Stimulated activated CD4-positive, alpha-beta T cell treated with anti-CD3 and anti-CD28 coated beads, Interleukin-1b, Interleukin-23, amount 100 ng/mL, for 24 hours (primary cell): ENCODE data around the gene EFNA3.

Source experiments
- DNase-seq, 4 experiments: peaks; one replicate each; pipeline ENCODE4 v3.0.0-alpha.2; 2020; ENCODE audit warnings: low read depth in 4 of 4, low spot score in 1 of 4

Gene EFNA3

GRCh38 chr1:155128755-155129473 lies 50.3 kb downstream of the EFNA3 start:
- no peak for DNase-seq

DNA sequence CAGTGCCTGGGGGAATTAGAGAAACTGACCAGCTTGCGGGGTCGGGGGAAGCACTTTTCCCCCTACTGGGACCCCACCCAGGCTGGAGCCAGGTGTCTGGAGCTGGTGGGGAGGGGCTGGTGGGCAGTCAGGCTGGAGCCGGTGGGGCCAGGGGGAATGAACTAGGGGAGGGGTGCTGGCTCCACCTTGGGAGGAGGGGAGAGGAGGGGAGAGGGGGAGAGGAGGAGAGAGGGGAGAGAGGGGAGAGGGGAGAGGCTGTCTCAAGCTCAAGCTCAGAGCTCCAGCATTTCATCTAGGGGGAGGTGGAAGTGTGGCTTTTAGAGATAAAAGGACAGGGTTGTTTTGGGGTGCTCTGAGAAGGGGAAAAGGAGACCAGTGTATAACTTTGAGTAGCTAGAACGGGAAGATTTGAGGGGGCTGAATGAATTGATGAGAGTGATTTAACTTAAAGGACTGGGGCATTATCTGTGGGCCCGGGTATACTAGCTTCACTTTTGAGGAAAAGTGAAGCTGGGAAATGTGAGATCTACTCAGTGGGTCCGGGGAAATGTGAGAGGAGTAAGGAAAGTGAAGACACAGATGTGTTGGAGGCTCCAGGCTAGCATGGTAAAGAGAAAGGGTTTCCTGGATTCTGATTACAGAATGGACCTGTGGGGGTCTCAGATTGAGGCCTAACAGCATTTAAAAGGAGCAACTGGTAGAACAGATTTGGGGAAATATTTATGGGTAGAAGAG lies 51.8 kb downstream of the EFNA3 start:
- DNase-seq, result no peak

DNA sequence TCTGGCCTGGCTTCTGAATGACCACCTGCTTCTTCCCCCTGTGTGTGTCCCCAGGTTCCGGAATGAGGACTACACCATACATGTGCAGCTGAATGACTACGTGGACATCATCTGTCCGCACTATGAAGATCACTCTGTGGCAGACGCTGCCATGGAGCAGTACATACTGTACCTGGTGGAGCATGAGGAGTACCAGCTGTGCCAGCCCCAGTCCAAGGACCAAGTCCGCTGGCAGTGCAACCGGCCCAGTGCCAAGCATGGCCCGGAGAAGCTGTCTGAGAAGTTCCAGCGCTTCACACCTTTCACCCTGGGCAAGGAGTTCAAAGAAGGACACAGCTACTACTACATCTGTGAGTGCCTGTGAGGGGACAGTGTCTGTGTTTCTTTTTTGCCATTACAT lies 52.6 kb downstream of the EFNA3 start:
- no peak for DNase-seq

- DNase-seq, result no peak
Measured at GRCh38 chr1:155131856-155132255, 53.2 kb downstream of the EFNA3 start.

DNA sequence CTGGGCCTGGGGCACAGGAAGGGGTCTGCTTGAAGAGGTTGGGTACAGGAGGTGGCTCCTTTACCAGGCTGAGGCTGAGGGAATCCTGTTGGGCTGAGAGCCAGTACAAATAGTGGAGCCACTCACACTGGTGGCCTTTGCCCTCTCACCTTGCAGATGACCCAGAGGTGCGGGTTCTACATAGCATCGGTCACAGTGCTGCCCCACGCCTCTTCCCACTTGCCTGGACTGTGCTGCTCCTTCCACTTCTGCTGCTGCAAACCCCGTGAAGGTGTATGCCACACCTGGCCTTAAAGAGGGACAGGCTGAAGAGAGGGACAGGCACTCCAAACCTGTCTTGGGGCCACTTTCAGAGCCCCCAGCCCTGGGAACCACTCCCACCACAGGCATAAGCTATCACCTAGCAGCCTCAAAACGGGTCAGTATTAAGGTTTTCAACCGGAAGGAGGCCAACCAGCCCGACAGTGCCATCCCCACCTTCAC lies 55.2 kb downstream of the EFNA3 start:
- no peak for DNase-seq

- DNase-seq, result no peak
Measured at GRCh38 chr1:155134322-155134721, 55.7 kb downstream of the EFNA3 start.

- DNase-seq, result peak; percentile 52 to 83 (median 66)
Measured at GRCh38 chr1:155134880-155135414, 56.3 kb downstream of the EFNA3 start.

GRCh38 chr1:155135415-155136028 lies 56.9 kb downstream of the EFNA3 start, which contains the start of gene SLC50A1:
TSS of gene SLC50A1 (plus strand) at chr1:155135852. CDS start at chr1:155135912, 60 bp downstream.
- DNase-seq, result peak; percentile 72 to 91 (median 88)

DNA sequence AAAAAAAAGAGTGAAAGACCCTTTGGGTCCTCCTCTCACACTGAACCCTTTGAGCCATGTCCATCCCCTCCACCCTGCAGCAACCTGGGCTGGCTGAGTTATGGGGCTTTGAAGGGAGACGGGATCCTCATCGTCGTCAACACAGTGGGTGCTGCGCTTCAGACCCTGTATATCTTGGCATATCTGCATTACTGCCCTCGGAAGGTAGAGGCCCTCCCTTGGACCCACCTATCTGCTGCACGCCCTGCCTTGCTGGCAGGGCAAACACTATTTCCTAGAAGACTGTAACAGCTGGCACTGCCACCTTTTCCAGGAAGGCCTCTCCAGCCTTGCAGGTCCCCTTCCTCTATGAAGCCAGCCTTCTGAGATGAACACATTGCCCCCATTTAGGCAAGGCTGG lies 58.1 kb downstream of the EFNA3 start:
- DNase-seq, result no peak
